HG03066 (cell line): ENCODE data around the gene HS2ST1.

Experiments
- ATAC-seq: cut with Tn5 transposase; IDR thresholded peaks from one replicate; pipeline ENCODE4 v1.9.1; 2021; ENCODE audit warnings: low read depth; ENCODE audit not compliant: unreplicated experiment

HS2ST1 gene

GRCh38 chr1:87131809-87132283 lies 217.4 kb downstream of the HS2ST1 start:
- ATAC-seq: peak; percentile 97

GRCh38 chr1:87132284-87132870 lies 217.9 kb downstream of the HS2ST1 start:
- peak; percentile 35 for ATAC-seq

GRCh38 chr1:87134061-87134460 lies 219.6 kb downstream of the HS2ST1 start:
- ATAC-seq: no peak

GRCh38 chr1:87134625-87135328 lies 220.3 kb downstream of the HS2ST1 start:
- ATAC-seq: no peak

GRCh38 chr1:87135329-87135712 lies 220.9 kb downstream of the HS2ST1 start:
- no peak for ATAC-seq

- ATAC-seq: no peak
Measured at GRCh38 chr1:87136607-87137341, 222.3 kb downstream of the HS2ST1 start.

- ATAC-seq: no peak
Measured at GRCh38 chr1:87137342-87137739, 222.9 kb downstream of the HS2ST1 start.

- no peak for ATAC-seq
Measured at GRCh38 chr1:87140831-87141540, 226.6 kb downstream of the HS2ST1 start.

- ATAC-seq: no peak
Measured at GRCh38 chr1:87141556-87141955, 227.1 kb downstream of the HS2ST1 start.

GRCh38 chr1:87143413-87144135 lies 229.1 kb downstream of the HS2ST1 start:
- no peak for ATAC-seq

- ATAC-seq: no peak
Measured at GRCh38 chr1:87144316-87144895, 230.0 kb downstream of the HS2ST1 start.

- no peak for ATAC-seq
Measured at GRCh38 chr1:87144981-87145380, 230.5 kb downstream of the HS2ST1 start.

GRCh38 chr1:87146538-87146937 lies 232.1 kb downstream of the HS2ST1 start:
- no peak for ATAC-seq

- no peak for ATAC-seq
Measured at GRCh38 chr1:87146986-87147385, 232.6 kb downstream of the HS2ST1 start.

GRCh38 chr1:87147851-87148250 lies 233.4 kb downstream of the HS2ST1 start:
- no peak for ATAC-seq

GRCh38 chr1:87148661-87149060 lies 234.2 kb downstream of the HS2ST1 start:
- no peak for ATAC-seq

GRCh38 chr1:87149241-87150041 lies 235.0 kb downstream of the HS2ST1 start:
- ATAC-seq: no peak

GRCh38 chr1:87150143-87150542 lies 235.7 kb downstream of the HS2ST1 start:
- no peak for ATAC-seq
